NAMALWA (cell line): ENCODE measurements around the gene RARS1.
A peak's percentile ranks its signal among the peaks of the same experiment; 100 is the strongest.

Source experiments
- DNase-seq: peaks from one replicate; pipeline ENCODE4 v3.0.0-alpha.2; 2015; ENCODE audit warnings: low spot score

Gene RARS1

GRCh38 chr5:168486136-168486879 is at the start of gene RARS1:
RARS1 (plus strand) TSS chr5:168486471; CDS start chr5:168486499, 28 bp downstream.
- DNase-seq = peak; percentile 90

GRCh38 chr5:168438349-168438748 is 47.9 kb upstream of the RARS1 start:
- DNase-seq = no peak

- no peak for DNase-seq
Measured at GRCh38 chr5:168443533-168443932, 42.7 kb upstream of the RARS1 start.

GRCh38 chr5:168443950-168444700 is 42.1 kb upstream of the RARS1 start:
- DNase-seq = no peak

- DNase-seq = no peak
Measured at GRCh38 chr5:168446983-168447619, 39.2 kb upstream of the RARS1 start.

- DNase-seq = no peak
Measured at GRCh38 chr5:168447808-168448207, 38.5 kb upstream of the RARS1 start.

GRCh38 chr5:168449166-168449565 is 37.1 kb upstream of the RARS1 start:
- no peak for DNase-seq

GRCh38 chr5:168451565-168451964 is 34.7 kb upstream of the RARS1 start:
- DNase-seq = no peak

GRCh38 chr5:168455201-168455600 is 31.1 kb upstream of the RARS1 start:
- DNase-seq = no peak

GRCh38 chr5:168457542-168457941 is 28.7 kb upstream of the RARS1 start:
- no peak for DNase-seq

- no peak for DNase-seq
Measured at GRCh38 chr5:168460606-168461005, 25.7 kb upstream of the RARS1 start.

- no peak for DNase-seq
Measured at GRCh38 chr5:168463081-168463480, 23.2 kb upstream of the RARS1 start.

- no peak for DNase-seq
Measured at GRCh38 chr5:168464214-168464613, 22.1 kb upstream of the RARS1 start.

- DNase-seq = no peak
Measured at GRCh38 chr5:168464641-168465040, 21.6 kb upstream of the RARS1 start.

- no peak for DNase-seq
Measured at GRCh38 chr5:168467755-168468330, 18.4 kb upstream of the RARS1 start.

- no peak for DNase-seq
Measured at GRCh38 chr5:168468836-168469235, 17.4 kb upstream of the RARS1 start.

- no peak for DNase-seq
Measured at GRCh38 chr5:168469816-168470215, 16.5 kb upstream of the RARS1 start.

- no peak for DNase-seq
Measured at GRCh38 chr5:168471785-168472184, 14.5 kb upstream of the RARS1 start.

- no peak for DNase-seq
Measured at GRCh38 chr5:168472329-168472728, 13.9 kb upstream of the RARS1 start.

GRCh38 chr5:168474319-168474718 is 12.0 kb upstream of the RARS1 start:
- DNase-seq = no peak

GRCh38 chr5:168477060-168477459 is 9.2 kb upstream of the RARS1 start:
- no peak for DNase-seq

- no peak for DNase-seq
Measured at GRCh38 chr5:168479166-168479565, 7.1 kb upstream of the RARS1 start.

- DNase-seq = no peak
Measured at GRCh38 chr5:168480601-168481000, 5.7 kb upstream of the RARS1 start.
